HepG2 (cell line): ENCODE data around the gene THOC7. TPM values are rescaled to one million over a fixed set of nuclear protein-coding genes. Genes with fewer than 3 reads are reported as not detected.

Source experiments
- ARID3A ChIP-seq: IDR thresholded peaks from 2 replicates; pipeline ENCODE4 v1.6.1; 2012; ENCODE audit warnings: low read depth, low read length, improper control_type of control experiment
- CCDC6 ChIP-seq: sonication (generic); formaldehyde crosslinking; IDR thresholded peaks from 2 replicates; pipeline ENCODE4 v1.8.1; 2022; ENCODE audit warnings: mild to moderate bottlenecking, missing genetic modification reagents, moderate library complexity
- EHMT2 ChIP-seq: fragments of 200-600 bp; sonication (generic); IDR thresholded peaks from 2 replicates; pipeline ENCODE4 v1.7.0; 2017; ENCODE audit warnings: antibody characterized with exemption, low read depth, low read length, borderline replicate concordance
- EZH2 ChIP-seq: conservative IDR thresholded peaks from 2 replicates; pipeline ENCODE4 v1.6.1; 2012; ENCODE audit warnings: mild to moderate bottlenecking, low read depth, low read length, moderate library complexity
- FOXA1 ChIP-seq, 2 experiments: fragments of 450-650 bp in 1 of 2; sonication (generic) in 1 of 2; formaldehyde crosslinking in 1 of 2; IDR thresholded peaks; 2 replicates each; pipeline versions ENCODE4 v1.4.0 to v1.6.1; 2016 to 2020; ENCODE audit warnings: missing genetic modification reagents in 1 of 2
- KIAA2018 ChIP-seq: sonication (generic); formaldehyde crosslinking; IDR thresholded peaks from 2 replicates; pipeline ENCODE4 v1.5.0; 2020; ENCODE audit warnings: mild to moderate bottlenecking, missing genetic modification reagents, borderline replicate concordance
- NFYC ChIP-seq: IDR thresholded peaks from 2 replicates; pipeline ENCODE4 v1.6.1; 2016; ENCODE audit warnings: missing genetic modification reagents, missing compliant biosample characterization
- SIX4 ChIP-seq: sonication (generic); formaldehyde crosslinking; IDR thresholded peaks from 2 replicates; pipeline ENCODE4 v1.4.0; 2020; ENCODE audit warnings: missing genetic modification reagents
- YEATS2 ChIP-seq: sonication (generic); formaldehyde crosslinking; IDR thresholded peaks from 2 replicates; pipeline ENCODE4 v1.4.0; 2020; ENCODE audit warnings: missing genetic modification reagents, borderline replicate concordance
- ZBTB1 ChIP-seq: sonication (generic); formaldehyde crosslinking; IDR thresholded peaks from 2 replicates; pipeline ENCODE4 v1.4.0; 2020; ENCODE audit warnings: missing genetic modification reagents, borderline replicate concordance
- ZC3H13 ChIP-seq: sonication (generic); formaldehyde crosslinking; IDR thresholded peaks from 2 replicates; pipeline ENCODE4 v1.8.1; 2023; ENCODE audit warnings: mild to moderate bottlenecking, missing genetic modification reagents, moderate library complexity
- ZFP82 ChIP-seq: sonication (generic); formaldehyde crosslinking; IDR thresholded peaks from 2 replicates; pipeline ENCODE4 v1.5.1; 2020; ENCODE audit warnings: mild to moderate bottlenecking, missing genetic modification reagents, borderline replicate concordance
- ZNF333 ChIP-seq: sonication (generic); formaldehyde crosslinking; IDR thresholded peaks from 2 replicates; pipeline ENCODE4 v1.4.0; 2020; ENCODE audit warnings: mild to moderate bottlenecking, missing genetic modification reagents, borderline replicate concordance
- ZNF841 ChIP-seq: sonication (generic); formaldehyde crosslinking; IDR thresholded peaks from 2 replicates; pipeline ENCODE4 v1.8.1; 2023; ENCODE audit warnings: missing genetic modification reagents, borderline replicate concordance
- polyA plus RNA-seq, 8 experiments: library from polyadenylated mRNA; depleted of rRNA in 3 of 8; stranded (reverse) in 7 of 8; unstranded in 1 of 8; fragments of >200 nt; fragmentation: Illumina TruSeq in 4 of 8; extraction: Trizol in 4 of 8; gene quantifications; 2 replicates each; pipeline versions ENCODE4 v1.2.1 to v1.2.3, GENCODE V29; 2011 to 2016; ENCODE audit warnings: low read depth in 4 of 8, missing spikeins in 1 of 8, mixed read lengths in 1 of 8; ENCODE audit not compliant: insufficient read depth in 1 of 8
- total RNA-seq, 5 experiments: library from RNA; depleted of rRNA; stranded (reverse); fragments of >200 nt; fragmentation: Illumina TruSeq; extraction: Trizol; gene quantifications; 2 replicates each; pipeline ENCODE4 v1.2.3, GENCODE V29; 2016; ENCODE audit warnings: low read depth in 1 of 5
- TF ChIP-seq, protein P1 (sequence below): sonication (generic); formaldehyde crosslinking; IDR thresholded peaks from 2 replicates; pipeline ENCODE4 v1.5.0; 2020; ENCODE audit warnings: mild to moderate bottlenecking, missing genetic modification reagents, moderate library complexity

The THOC7 gene
- total and polyA plus RNA-seq, 2 of the 13 experiments (the other 11 are each of a cell fraction or from before 2014, with no cell fraction given), result 32.8 to 63.5 TPM

DNA sequence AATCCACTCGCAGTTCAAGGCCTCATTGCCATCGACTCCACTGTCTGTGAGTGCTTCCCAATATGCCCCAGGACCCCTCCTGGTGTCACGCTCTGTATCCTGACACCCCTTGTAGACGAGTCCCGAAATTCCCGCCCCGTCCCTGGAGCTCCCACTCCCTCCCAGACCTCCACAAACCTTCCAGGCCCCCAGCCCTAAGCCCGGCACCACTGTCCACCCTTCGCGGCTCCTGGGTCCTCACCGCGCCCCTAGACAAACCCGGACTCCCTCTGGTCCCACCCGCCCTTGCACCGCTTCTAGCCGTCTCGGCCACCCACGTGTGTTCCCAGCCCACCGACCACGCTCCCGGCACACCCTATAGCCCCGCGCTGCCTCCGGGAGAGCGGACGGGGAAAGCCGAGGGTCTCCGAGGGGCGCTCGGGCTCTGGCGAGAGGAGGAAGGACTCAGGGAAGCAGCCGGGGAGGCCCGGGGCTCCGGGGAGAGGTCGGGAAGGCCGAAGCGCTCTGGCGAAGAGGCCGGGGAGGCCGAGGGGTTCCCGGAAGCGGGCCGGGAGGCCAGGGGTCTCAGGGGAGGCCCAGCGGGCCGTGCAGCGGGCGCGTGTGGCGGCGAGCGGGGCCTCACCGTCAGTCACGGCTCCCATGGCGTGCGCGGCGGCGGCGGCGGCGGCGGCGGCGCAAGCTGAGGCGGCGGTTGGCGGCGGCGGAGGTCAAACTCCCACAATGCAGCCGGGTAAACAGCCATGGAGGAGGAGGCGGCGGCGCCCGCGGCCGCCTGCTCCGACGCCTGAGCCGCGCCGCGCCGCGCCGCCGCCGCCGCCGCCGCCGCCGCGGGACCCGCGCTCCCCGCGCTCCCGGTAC is at the start of gene THOC7, which contains the start of gene ATXN7 (continued):
- TF ChIP-seq, protein P1, sequence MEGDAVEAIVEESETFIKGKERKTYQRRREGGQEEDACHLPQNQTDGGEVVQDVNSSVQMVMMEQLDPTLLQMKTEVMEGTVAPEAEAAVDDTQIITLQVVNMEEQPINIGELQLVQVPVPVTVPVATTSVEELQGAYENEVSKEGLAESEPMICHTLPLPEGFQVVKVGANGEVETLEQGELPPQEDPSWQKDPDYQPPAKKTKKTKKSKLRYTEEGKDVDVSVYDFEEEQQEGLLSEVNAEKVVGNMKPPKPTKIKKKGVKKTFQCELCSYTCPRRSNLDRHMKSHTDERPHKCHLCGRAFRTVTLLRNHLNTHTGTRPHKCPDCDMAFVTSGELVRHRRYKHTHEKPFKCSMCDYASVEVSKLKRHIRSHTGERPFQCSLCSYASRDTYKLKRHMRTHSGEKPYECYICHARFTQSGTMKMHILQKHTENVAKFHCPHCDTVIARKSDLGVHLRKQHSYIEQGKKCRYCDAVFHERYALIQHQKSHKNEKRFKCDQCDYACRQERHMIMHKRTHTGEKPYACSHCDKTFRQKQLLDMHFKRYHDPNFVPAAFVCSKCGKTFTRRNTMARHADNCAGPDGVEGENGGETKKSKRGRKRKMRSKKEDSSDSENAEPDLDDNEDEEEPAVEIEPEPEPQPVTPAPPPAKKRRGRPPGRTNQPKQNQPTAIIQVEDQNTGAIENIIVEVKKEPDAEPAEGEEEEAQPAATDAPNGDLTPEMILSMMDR (CRISPR knock-in tag), result no peak
- TF ChIP-seq EHMT2 (no peak), CCDC6 (CRISPR knock-in tag) (no peak), NFYC (CRISPR knock-in tag) (no peak), SIX4 (CRISPR knock-in tag) (no peak), ZC3H13 (CRISPR knock-in tag) (0 out of 2 replicates have a peak, but pooled peaks have one; percentile 37), ARID3A (no peak), ZNF841 (CRISPR knock-in tag) (no peak), KIAA2018 (no peak), FOXA1 (IDR thresholded peaks at IDR 0.05) (no peak), FOXA1 (CRISPR knock-in tag; IDR thresholded peaks at IDR 0.05) (no peak), EZH2 (no peak), ZFP82 (CRISPR knock-in tag) (no peak), YEATS2 (CRISPR knock-in tag) (no peak), ZBTB1 (CRISPR knock-in tag) (no peak), ZNF333 (CRISPR knock-in tag) (no peak)
